Activated CD4-positive, alpha-beta T cell treated with anti-CD3 and anti-CD28 coated beads for 36 hours (primary cell): ENCODE results near the gene NFKBIB. TPM values are rescaled to one million over a fixed set of nuclear protein-coding genes. Genes with fewer than 3 reads are reported as not detected.
"Not testable (repeated sequence)": the region's sequence is repeated elsewhere in the genome, so short reads cannot be mapped to it uniquely, and the experiment has no call there.

Experiments used
- ATAC-seq: fragments of 200-7000 bp; cut with Tn5 transposase; one replicate; pipeline ENCODE4 v1.10.0; 2021; ENCODE audit warnings: mild to moderate bottlenecking, moderate library complexity
- CTCF ChIA-PET: fragments of 350-600 bp; sonication (Branson Sonifier 250); formaldehyde crosslinking; loops from one replicate; lab custom pipeline; 2021; ENCODE audit warnings: antibody characterized with exemption; lab: Charles Lee
- POLR2A ChIA-PET: fragments of 350-600 bp; sonication (Branson Sonifier 250); formaldehyde crosslinking; loops from one replicate; lab custom pipeline; 2021; ENCODE audit warnings: antibody characterized with exemption, inconsistent platforms; lab: Charles Lee
- DNase-seq: peaks from one replicate; pipeline ENCODE4 v3.0.0-alpha.2; 2020
- H3K27ac Mint-ChIP-seq: one replicate; pipeline ENCODE4 v1.8.0; 2021; ENCODE audit warnings: mixed read lengths
- H3K27me3 Mint-ChIP-seq: one replicate; pipeline ENCODE4 v1.8.0; 2021; ENCODE audit warnings: mixed read lengths
- H3K36me3 Mint-ChIP-seq: one replicate; pipeline ENCODE4 v1.8.0; 2021; ENCODE audit warnings: low read depth, mixed read lengths
- H3K4me1 Mint-ChIP-seq: one replicate; pipeline ENCODE4 v1.8.0; 2021; ENCODE audit warnings: mixed read lengths
- H3K4me3 Mint-ChIP-seq: one replicate; pipeline ENCODE4 v1.8.0; 2021; ENCODE audit warnings: mild to moderate bottlenecking, moderate library complexity, mixed read lengths
- H3K9me3 Mint-ChIP-seq: one replicate; pipeline ENCODE4 v1.8.0; 2021; ENCODE audit warnings: low read depth, mixed read lengths
- intact Hi-C, 2 experiments: fragments of 100-400 bp; cut with DNase I in 1 of 2; cut with micrococcal nuclease in 1 of 2; formaldehyde crosslinking; loops; one replicate each; pipeline versions ENCODE4 v1.14.2 to v1.15.1; 2022 to 2024; cut with DNase I, micrococcal nuclease
- total RNA-seq, 2 experiments: library from RNA; stranded (reverse); gene quantifications; one replicate each; pipeline ENCODE4 v1.2.3, GENCODE V29; 2021

The NFKBIB gene
- 10 to 100 TPM; 49.4 to 52.5 TPM for total RNA-seq

- H3K27me3 Mint-ChIP-seq, result no peaks in the 10 kb centered on the region
- H3K27ac Mint-ChIP-seq, result peak within 1 kb of the TSS; percentile 91
- CTCF ChIA-PET, result interaction anchor here (0.5 to 2.4 kb wide), 8 partner anchors 12 to 1906 kb away, joined by 3 to 23 read pairs (median 3); partner anchors contain the start of genes MRPS12 and SARS2
- peaks cover 40% of the 10 kb centered on the region for H3K4me1 Mint-ChIP-seq
- ATAC-seq, result peak; percentile 93
- POLR2A ChIA-PET, result interaction anchor here (0.6 to 1.8 kb wide), 6 partner anchors 31 to 850 kb away, joined by 3 to 13 read pairs (median 4); partner anchors contain the start of genes MRPS12, RPS16 and SARS2
- DNase-seq, result peak; percentile 100
- intact Hi-C loops, result loop anchor here (1.0 kb wide), 13 partner anchors 21 to 563 kb away; partner anchors contain the start of genes ECH1 (in 2 of the 2), MRPS12 (in 2 of the 2), SARS2 (in 2 of the 2) and ACTN4 (in 1 of the 2)
- H3K36me3 Mint-ChIP-seq, result peaks cover 20% of the 10 kb centered on the region
- H3K9me3 Mint-ChIP-seq, result no peaks in the 10 kb centered on the region
- H3K4me3 Mint-ChIP-seq, result peak within 1 kb of the TSS; percentile 88
Observed at GRCh38 chr19:38899447-38900201, at the start of gene NFKBIB, which contains the start of gene SIRT2. NFKBIB (plus strand) TSS chr19:38899969; CDS start chr19:38900033, 64 bp downstream. SIRT2 (minus strand) TSS chr19:38899618; CDS start chr19:38899521, 97 bp downstream.

DNA sequence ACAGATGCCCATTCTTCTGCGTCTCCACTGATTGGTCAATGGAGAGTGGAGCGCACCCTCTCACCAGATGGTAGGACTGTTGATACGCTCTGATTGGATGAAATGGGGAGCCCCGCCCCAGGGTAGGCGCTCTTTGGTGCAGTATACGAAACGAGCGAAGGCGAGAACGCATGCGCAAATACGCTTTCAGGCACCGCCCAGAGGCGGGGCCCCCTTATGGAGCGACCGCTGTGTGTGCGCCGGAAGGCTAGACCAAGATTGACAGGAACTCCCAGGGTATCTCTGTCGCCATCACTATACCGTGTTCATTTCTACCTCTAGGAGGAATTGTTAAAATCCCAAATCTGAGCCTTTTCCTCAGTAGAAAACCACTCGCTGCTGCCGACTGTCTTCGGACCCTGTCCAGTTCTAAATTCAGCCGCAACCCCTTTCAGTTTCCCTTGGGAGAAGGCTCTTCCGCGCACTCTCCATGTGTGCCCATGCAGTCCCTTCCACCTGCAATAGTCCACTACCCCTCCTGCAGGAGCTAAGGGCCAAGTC lies 49.3 kb upstream of the NFKBIB start:
- peak overlapping the region; percentile 99 for H3K27ac Mint-ChIP-seq
- H3K4me1 Mint-ChIP-seq, result peaks cover 38% of the 10 kb centered on the region
- ATAC-seq (peak; percentile 84), DNase-seq (peak; percentile 99)
- peak overlapping the region; percentile 97 for H3K4me3 Mint-ChIP-seq
- no peaks in the 10 kb centered on the region for H3K27me3 Mint-ChIP-seq
- peaks cover 37% of the 10 kb centered on the region for H3K36me3 Mint-ChIP-seq
- ChIA-PET POLR2A (interaction anchor here (1.1 to 1.4 kb wide), 2 partner anchors 10 to 15 kb away, joined by 5 to 6 read pairs; no protein-coding TSS in a partner anchor), CTCF (interaction anchor here (1.0 kb wide), 1 partner anchor 19 kb away, joined by 3 read pairs; no protein-coding TSS in a partner anchor)
- H3K9me3 Mint-ChIP-seq, result no peaks in the 10 kb centered on the region
- intact Hi-C loops, result loop anchor here (1.0 to 5.0 kb wide), 17 partner anchors 19 to 541 kb away; partner anchors contain the start of genes MRPS12 (in 2 of the 2), SARS2 (in 2 of the 2), ECH1 (in 1 of the 2) and EIF3K (in 1 of the 2)

DNA sequence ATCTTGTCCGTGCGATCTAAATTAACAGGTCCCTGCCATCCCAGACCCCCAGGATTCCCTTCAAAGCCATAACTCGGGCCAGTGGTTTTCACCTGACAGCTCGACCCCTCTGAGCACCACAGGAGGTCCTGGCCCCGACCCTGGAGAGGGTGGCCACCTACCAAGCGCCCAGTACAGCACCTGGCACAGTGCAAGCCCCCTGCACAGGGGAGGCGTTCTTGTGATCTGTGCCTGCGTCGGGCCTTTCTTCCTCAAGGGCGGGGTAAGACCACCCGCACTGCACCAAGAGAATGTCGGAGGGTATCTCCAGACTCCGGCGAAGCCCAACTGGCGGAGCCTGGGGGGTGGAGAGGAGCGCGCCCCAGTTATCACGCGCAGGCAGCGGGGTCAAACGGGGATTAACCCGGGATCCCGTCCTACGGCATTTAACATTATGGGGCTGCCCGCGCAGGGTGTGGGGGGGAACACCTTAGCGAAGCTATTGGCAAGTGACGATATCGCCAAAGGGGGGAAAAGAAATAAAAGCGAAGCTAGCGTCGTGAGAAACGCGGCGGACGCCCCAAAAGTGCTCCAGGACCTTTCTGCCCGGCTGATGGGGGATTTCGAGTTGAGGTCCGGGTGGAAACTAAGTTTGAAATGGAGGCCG lies 48.7 kb upstream of the NFKBIB start:
- DNase-seq (peak; percentile 60), ATAC-seq (no peak)
- H3K9me3 Mint-ChIP-seq, result no peaks in the 10 kb centered on the region
- peak overlapping the region; percentile 97 for H3K4me3 Mint-ChIP-seq
- H3K27me3 Mint-ChIP-seq, result no peaks in the 10 kb centered on the region
- POLR2A ChIA-PET, result interaction anchor here (0.6 to 1.4 kb wide), 5 partner anchors 11 to 1303 kb away, joined by 3 to 6 read pairs (median 4); no protein-coding TSS in a partner anchor
- peaks cover 31% of the 10 kb centered on the region for H3K36me3 Mint-ChIP-seq
- intact Hi-C loops, result loop anchor here (1.0 to 5.0 kb wide), 18 partner anchors 18 to 561 kb away; partner anchors contain the start of genes MRPS12 (in 2 of the 2), SARS2 (in 2 of the 2), ECH1 (in 1 of the 2) and EIF3K (in 1 of the 2)
- peak overlapping the region; percentile 99 for H3K27ac Mint-ChIP-seq
- CTCF ChIA-PET, result interaction anchor here (0.6 to 1.0 kb wide), 3 partner anchors 16 to 79 kb away, joined by 3 to 4 read pairs (median 3); partner anchors contain the start of genes MRPS12 and SARS2
- peaks cover 32% of the 10 kb centered on the region for H3K4me1 Mint-ChIP-seq

- DNase-seq, result peak; percentile 96
Observed at GRCh38 chr19:38851622-38852230, 48.0 kb upstream of the NFKBIB start.

GRCh38 chr19:38852231-38853044 lies 47.3 kb upstream of the NFKBIB start:
- intact Hi-C loops, result loop anchor here (1.0 to 5.0 kb wide), 5 partner anchors 13 to 425 kb away; partner anchors contain the start of genes PAK4 (in 1 of the 2) and RASGRP4 (in 1 of the 2)
- DNase-seq, result peak; percentile 81
- Mint-ChIP-seq H3K36me3 (peaks cover 22% of the 10 kb centered on the region), H3K4me1 (peaks cover 32% of the 10 kb centered on the region), H3K27me3 (no peaks in the 10 kb centered on the region), H3K9me3 (no peaks in the 10 kb centered on the region), H3K27ac (peak overlapping the region; percentile 95), H3K4me3 (peak overlapping the region; percentile 97)
- CTCF ChIA-PET, result interaction anchor here (0.6 to 1.6 kb wide), 8 partner anchors 11 to 78 kb away, joined by 3 to 10 read pairs (median 6); partner anchors contain the start of genes ECH1, MRPS12 and SARS2
- POLR2A ChIA-PET, result interaction anchor here (0.6 to 1.4 kb wide), 7 partner anchors 8 to 78 kb away, joined by 3 to 12 read pairs (median 4); partner anchors contain the start of genes MRPS12 and SARS2
- ATAC-seq, result no peak

More at GRCh38 chr19:38851622-38852230, 48.0 kb upstream of the NFKBIB start:
- Mint-ChIP-seq H3K9me3 (no peaks in the 10 kb centered on the region), H3K36me3 (peaks cover 29% of the 10 kb centered on the region), H3K27me3 (no peaks in the 10 kb centered on the region), H3K4me3 (peak overlapping the region; percentile 97), H3K27ac (peak overlapping the region; percentile 99), H3K4me1 (peaks cover 32% of the 10 kb centered on the region)
- intact Hi-C loops, result loop anchor here (1.0 to 5.0 kb wide), 6 partner anchors 14 to 561 kb away; partner anchors contain the start of genes PAK4 (in 1 of the 2), PLEKHG2 (in 1 of the 2) and RASGRP4 (in 1 of the 2)
- ChIA-PET POLR2A (interaction anchor here (0.6 to 1.4 kb wide), 5 partner anchors 11 to 1302 kb away, joined by 3 to 6 read pairs (median 4); no protein-coding TSS in a partner anchor), CTCF (interaction anchor here (0.6 to 1.0 kb wide), 3 partner anchors 15 to 79 kb away, joined by 3 to 4 read pairs (median 3); partner anchors contain the start of genes MRPS12 and SARS2)
- ATAC-seq, result peak; percentile 2

DNA sequence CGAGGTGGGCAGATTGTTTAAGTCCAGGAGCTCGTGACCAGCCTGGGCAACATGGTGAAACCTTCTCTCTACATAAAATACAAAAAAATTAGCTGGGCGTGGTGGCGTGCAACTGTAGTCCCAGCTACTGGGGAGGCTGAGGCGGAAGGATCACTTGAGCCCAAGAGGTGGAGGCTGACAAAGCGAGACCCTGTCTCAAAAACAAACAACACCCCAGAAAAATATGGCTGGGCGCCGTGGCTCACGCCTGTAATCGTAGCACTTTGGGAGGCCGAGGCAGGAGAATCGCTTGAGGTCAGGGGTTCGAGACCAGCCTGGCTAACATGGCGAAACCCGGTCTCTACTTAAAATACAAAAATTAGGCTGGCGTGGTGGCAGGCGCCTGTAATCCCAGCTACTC lies 46.6 kb upstream of the NFKBIB start:
- Mint-ChIP-seq H3K9me3 (no peaks in the 10 kb centered on the region), H3K4me3 (peak overlapping the region; percentile 97), H3K27ac (peak overlapping the region; percentile 95), H3K27me3 (no peaks in the 10 kb centered on the region), H3K4me1 (peaks cover 29% of the 10 kb centered on the region), H3K36me3 (peaks cover 14% of the 10 kb centered on the region)
- POLR2A ChIA-PET, result interaction anchor here (0.6 to 1.3 kb wide), 7 partner anchors 9 to 77 kb away, joined by 3 to 12 read pairs (median 3); partner anchors contain the start of genes MRPS12 and SARS2
- DNase-seq (no peak), ATAC-seq (no peak)
- CTCF ChIA-PET, result interaction anchor here (0.9 to 1.6 kb wide), 7 partner anchors 11 to 34 kb away, joined by 4 to 10 read pairs (median 6); partner anchors contain the start of gene ECH1
- intact Hi-C loops, result loop anchor here (5.0 kb wide), 3 partner anchors 196 to 426 kb away; partner anchors contain the start of genes PAK4 (in 1 of the 2) and RASGRP4 (in 1 of the 2)

DNA sequence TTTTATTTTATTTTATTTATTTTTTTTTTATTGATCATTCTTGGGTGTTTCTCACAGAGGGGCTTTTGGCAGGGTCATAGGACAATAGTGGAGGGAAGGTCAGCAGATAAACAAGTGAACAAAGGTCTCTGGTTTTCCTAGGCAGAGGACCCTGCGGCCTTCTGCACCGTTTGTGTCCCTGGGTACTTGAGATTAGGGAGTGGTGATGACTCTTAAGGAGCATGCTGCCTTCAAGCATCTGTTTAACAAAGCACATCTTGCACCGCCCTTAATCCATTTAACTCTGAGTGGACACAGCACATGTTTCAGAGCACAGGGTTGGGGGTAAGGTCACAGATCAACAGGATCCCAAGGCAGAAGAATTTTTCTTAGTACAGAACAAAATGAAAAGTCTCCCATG lies 44.8 kb upstream of the NFKBIB start:
- H3K27ac Mint-ChIP-seq, POLR2A ChIA-PET, H3K27me3 Mint-ChIP-seq, H3K9me3 Mint-ChIP-seq, H3K4me3 Mint-ChIP-seq, CTCF ChIA-PET, ATAC-seq, H3K36me3 Mint-ChIP-seq, DNase-seq: not testable (repeated sequence)
- peaks cover 23% of the 10 kb centered on the region for H3K4me1 Mint-ChIP-seq
- intact Hi-C loops, result loop anchor here (5.0 kb wide), 3 partner anchors 198 to 428 kb away; partner anchors contain the start of genes PAK4 (in 1 of the 2) and RASGRP4 (in 1 of the 2)

DNA sequence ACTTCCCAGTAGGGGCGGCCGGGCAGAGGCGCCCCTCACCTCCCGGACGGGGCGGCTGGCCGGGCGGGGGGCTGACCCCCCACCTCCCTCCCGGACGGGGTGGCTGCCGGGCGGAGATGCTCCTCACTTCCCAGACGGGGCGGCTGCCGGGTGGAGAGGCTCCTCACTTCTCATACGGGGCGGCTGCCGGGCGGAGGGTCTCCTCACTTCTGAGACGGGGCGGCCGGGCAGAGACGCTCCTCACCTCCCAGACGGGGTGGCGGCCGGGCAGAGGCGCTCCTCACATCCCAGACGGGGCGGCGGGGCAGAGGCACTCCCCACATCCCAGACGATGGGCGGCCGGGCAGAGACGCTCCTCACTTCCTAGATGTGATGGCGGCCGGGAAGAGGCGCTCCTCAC lies 44.0 kb upstream of the NFKBIB start:
- POLR2A ChIA-PET, H3K36me3 Mint-ChIP-seq, CTCF ChIA-PET, H3K27ac Mint-ChIP-seq, H3K4me3 Mint-ChIP-seq, intact Hi-C loops, ATAC-seq, DNase-seq, H3K27me3 Mint-ChIP-seq, H3K9me3 Mint-ChIP-seq: not testable (repeated sequence)
- peaks cover 23% of the 10 kb centered on the region for H3K4me1 Mint-ChIP-seq

GRCh38 chr19:38856813-38857212 lies 43.0 kb upstream of the NFKBIB start:
- intact Hi-C loops, result no loop called here
- Mint-ChIP-seq H3K9me3 (no peaks in the 10 kb centered on the region), H3K36me3 (peaks cover 4% of the 10 kb centered on the region), H3K4me1 (peaks cover 24% of the 10 kb centered on the region), H3K27ac (peak overlapping the region; percentile 74), H3K27me3 (no peaks in the 10 kb centered on the region), H3K4me3 (peak overlapping the region; percentile 21)
- no peak for ATAC-seq
- no peak for DNase-seq
- POLR2A ChIA-PET, result interaction anchor here (0.7 kb wide), 1 partner anchor 9 kb away, joined by 5 read pairs; no protein-coding TSS in a partner anchor
- CTCF ChIA-PET, result interaction anchor here (0.7 to 1.2 kb wide), 2 partner anchors 11 to 14 kb away, joined by 3 to 4 read pairs; no protein-coding TSS in a partner anchor
